K562 (cell line): ENCODE data around the gene FOXJ1. TPM values are rescaled to one million over a fixed set of nuclear protein-coding genes. Genes with fewer than 3 reads are reported as not detected.

ENCODE experiments used
- BRCA1 ChIP-seq, 2 experiments: fragments of 450-650 bp in 1 of 2; sonication (generic) in 1 of 2; formaldehyde crosslinking in 1 of 2; IDR thresholded peaks; 2 replicates each; pipeline versions ENCODE4 v1.5.0 to v1.6.1; 2017 to 2020; ENCODE audit warnings: mild to moderate bottlenecking in 1 of 2, missing genetic modification reagents in 1 of 2
- EGR1 ChIP-seq: fragments of 450-650 bp; conservative IDR thresholded peaks from 2 replicates; pipeline ENCODE4 v1.6.1; 2017; ENCODE audit warnings: mild to moderate bottlenecking
- ETV1 ChIP-seq: fragments of 450-650 bp; conservative IDR thresholded peaks from 2 replicates; pipeline ENCODE4 v1.6.1; 2016; ENCODE audit warnings: missing genetic modification characterization, control low read depth, low read depth, missing compliant biosample characterization
- HOMEZ ChIP-seq: fragments of 250-450 bp; sonication (Bioruptor Pico); IDR thresholded peaks from 2 replicates; pipeline ENCODE4 v1.4.0; 2020; ENCODE audit warnings: mild to moderate bottlenecking, moderate library complexity
- MTF1 ChIP-seq: fragments of 250-450 bp; sonication (Bioruptor Pico); IDR thresholded peaks from 2 replicates; pipeline ENCODE4 v1.9.0; 2021; ENCODE audit warnings: moderate library complexity, mild to moderate bottlenecking, inconsistent platforms, borderline replicate concordance
- NR2C2 ChIP-seq, 2 experiments: fragments of 200-800 bp in 1 of 2; sonication (Bioruptor generic) in 1 of 2; sonication (generic) in 1 of 2; formaldehyde crosslinking in 1 of 2; IDR thresholded peaks; 2 replicates each; pipeline versions ENCODE4 v1.6.1 to v1.8.0; 2016 to 2022; ENCODE audit warnings: mild to moderate bottlenecking in 1 of 2, missing compliant biosample characterization in 1 of 2, missing genetic modification characterization in 1 of 2, missing genetic modification reagents in 1 of 2
- SLC30A9 ChIP-seq: fragments of 250-450 bp; sonication (Bioruptor Pico); IDR thresholded peaks from 2 replicates; pipeline ENCODE4 v1.8.0; 2022; ENCODE audit warnings: mild to moderate bottlenecking, moderate library complexity
- TAF15 ChIP-seq: fragments of 200-400 bp; formaldehyde crosslinking; IDR thresholded peaks from 2 replicates; pipeline ENCODE4 v1.6.1; 2017; ENCODE audit warnings: mild to moderate bottlenecking, low read depth, low read length, moderate library complexity
- TEAD2 ChIP-seq: fragments of 450-650 bp; IDR thresholded peaks from 2 replicates; pipeline ENCODE4 v1.6.1; 2016; ENCODE audit warnings: missing genetic modification characterization, control low read depth, missing compliant biosample characterization
- TGIF2 ChIP-seq: sonication (generic); formaldehyde crosslinking; IDR thresholded peaks from 2 replicates; pipeline ENCODE4 v1.8.1; 2022; ENCODE audit warnings: mild to moderate bottlenecking, missing genetic modification reagents, moderate library complexity
- ZHX1 ChIP-seq: fragments of 150-350 bp; conservative IDR thresholded peaks from 2 replicates; pipeline ENCODE4 v1.6.1; 2014; ENCODE audit warnings: low read length
- ZNF146 ChIP-seq: IDR thresholded peaks from one replicate; pipeline ENCODE4 v1.6.1; 2018; ENCODE audit warnings: missing compliant biosample characterization; ENCODE audit not compliant: unreplicated experiment
- ZNF699 ChIP-seq: fragments of 250-450 bp; sonication (Bioruptor Pico); IDR thresholded peaks from 2 replicates; pipeline ENCODE4 v1.8.0; 2021; ENCODE audit warnings: mild to moderate bottlenecking, moderate library complexity; ENCODE audit not compliant: insufficient replicate concordance
- ZNF76 ChIP-seq: fragments of 250-450 bp; sonication (Bioruptor Pico); IDR thresholded peaks from 2 replicates; pipeline ENCODE4 v1.4.0; 2020; ENCODE audit warnings: mild to moderate bottlenecking, moderate library complexity, borderline replicate concordance
- polyA plus RNA-seq, 8 experiments: library from polyadenylated mRNA; depleted of rRNA in 4 of 8; stranded (reverse) in 5 of 8; unstranded in 3 of 8; fragments of >200 nt; fragmentation: Nextera tagmentation in 2 of 8; fragmentation: Illumina TruSeq in 1 of 8; extraction: Ambion mirVana in 2 of 8; extraction: Trizol in 1 of 8; gene quantifications; 2 replicates each; pipeline versions ENCODE4 v1.2.1 to v1.2.3, GENCODE V29; 2011 to 2014; ENCODE audit warnings: inconsistent platforms in 1 of 8, missing spikeins in 1 of 8
- total RNA-seq, 7 experiments: library from RNA; depleted of rRNA in 6 of 7; stranded (reverse); fragments of >200 nt in 6 of 7; fragmentation: Illumina TruSeq in 2 of 7; extraction: Trizol in 2 of 7; gene quantifications; 2 replicates each; pipeline versions ENCODE4 v1.2.1 to v1.2.3, GENCODE V29; 2011 to 2021; ENCODE audit warnings: low replicate concordance in 1 of 7
- TF ChIP-seq, protein P1 (sequence below): fragments of 250-450 bp; sonication (Bioruptor Pico); IDR thresholded peaks from 2 replicates; pipeline ENCODE4 v1.6.1; 2021; ENCODE audit warnings: mild to moderate bottlenecking
- TF ChIP-seq, protein P2 (sequence below): fragments of 250-450 bp; sonication (Bioruptor Pico); IDR thresholded peaks from 2 replicates; pipeline ENCODE4 v1.5.0; 2021; ENCODE audit warnings: mild to moderate bottlenecking, moderate library complexity

FOXJ1 gene
- total and polyA plus RNA-seq, 9 of the 15 experiments (the other 6 are each of a cell fraction or from before 2014, with no cell fraction given), result 0.07 TPM; not detected in 8

DNA sequence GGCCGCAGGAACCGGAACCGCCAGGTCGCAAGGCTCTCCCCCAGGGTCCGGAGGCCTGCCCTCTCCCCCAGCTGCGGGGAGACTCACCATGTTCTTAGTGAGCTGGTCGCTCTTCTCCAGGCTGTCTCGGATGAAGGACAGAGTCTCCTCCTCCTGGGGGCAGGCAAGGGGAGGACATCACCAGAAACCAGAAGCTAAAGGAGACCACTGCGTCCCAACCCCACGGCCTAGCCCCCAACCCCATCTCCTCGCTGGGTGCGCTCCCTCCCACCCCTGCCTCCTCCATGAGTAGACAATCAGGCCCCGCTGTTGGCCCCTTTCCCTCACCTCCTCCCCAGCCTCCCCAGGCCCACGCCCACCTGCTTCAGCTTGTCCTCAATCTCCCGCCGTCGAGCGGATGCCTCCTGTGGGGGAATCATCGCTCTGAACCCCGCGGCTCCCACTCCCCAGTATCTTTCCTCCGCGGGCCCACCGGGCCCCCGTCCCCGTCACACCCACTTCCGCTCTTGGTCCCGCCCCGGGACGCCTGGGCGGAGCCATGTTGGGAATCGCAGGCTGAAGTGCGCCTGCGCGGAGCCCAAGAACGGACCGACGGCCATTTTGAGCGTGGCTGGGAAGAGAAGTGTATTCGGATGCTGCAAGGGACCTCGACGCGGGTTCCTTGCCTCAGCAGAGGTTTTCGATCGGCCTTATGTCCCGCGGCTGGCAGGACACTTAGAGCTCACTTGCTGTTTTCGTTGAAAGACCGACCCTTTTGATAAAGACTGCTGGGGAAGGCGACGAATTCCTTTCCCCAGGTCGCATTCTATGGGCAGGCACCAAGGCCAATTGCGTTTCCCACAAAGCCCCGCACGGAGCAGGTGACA is 37.5 kb downstream of the FOXJ1 start, which contains the start of gene EXOC7 (continued):
- TF ChIP-seq ZNF146, result no peak
- TF ChIP-seq SLC30A9, result no peak
- TF ChIP-seq NR2C2 (CRISPR knock-in tag; IDR thresholded peaks at IDR 0.05), result no peak
- TF ChIP-seq NR2C2 (tag; IDR thresholded peaks at IDR 0.05), result 0 out of 2 replicates have a peak, but pooled peaks have one; percentile 33
- no peak for TF ChIP-seq ZNF76 (CRISPR knock-in tag)
- peak; percentile 64; the same call in 1 of the 2 replicates for TF ChIP-seq EGR1
- TF ChIP-seq, protein P1, sequence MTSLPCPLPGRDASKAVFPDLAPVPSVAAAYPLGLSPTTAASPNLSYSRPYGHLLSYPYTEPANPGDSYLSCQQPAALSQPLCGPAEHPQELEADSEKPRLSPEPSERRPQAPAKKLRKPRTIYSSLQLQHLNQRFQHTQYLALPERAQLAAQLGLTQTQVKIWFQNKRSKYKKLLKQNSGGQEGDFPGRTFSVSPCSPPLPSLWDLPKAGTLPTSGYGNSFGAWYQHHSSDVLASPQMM (CRISPR knock-in tag), result no peak
- no peak for TF ChIP-seq BRCA1 (IDR thresholded peaks at IDR 0.05)
- no peak for TF ChIP-seq BRCA1 (CRISPR knock-in tag; IDR thresholded peaks at IDR 0.05)
- TF ChIP-seq, protein P2, sequence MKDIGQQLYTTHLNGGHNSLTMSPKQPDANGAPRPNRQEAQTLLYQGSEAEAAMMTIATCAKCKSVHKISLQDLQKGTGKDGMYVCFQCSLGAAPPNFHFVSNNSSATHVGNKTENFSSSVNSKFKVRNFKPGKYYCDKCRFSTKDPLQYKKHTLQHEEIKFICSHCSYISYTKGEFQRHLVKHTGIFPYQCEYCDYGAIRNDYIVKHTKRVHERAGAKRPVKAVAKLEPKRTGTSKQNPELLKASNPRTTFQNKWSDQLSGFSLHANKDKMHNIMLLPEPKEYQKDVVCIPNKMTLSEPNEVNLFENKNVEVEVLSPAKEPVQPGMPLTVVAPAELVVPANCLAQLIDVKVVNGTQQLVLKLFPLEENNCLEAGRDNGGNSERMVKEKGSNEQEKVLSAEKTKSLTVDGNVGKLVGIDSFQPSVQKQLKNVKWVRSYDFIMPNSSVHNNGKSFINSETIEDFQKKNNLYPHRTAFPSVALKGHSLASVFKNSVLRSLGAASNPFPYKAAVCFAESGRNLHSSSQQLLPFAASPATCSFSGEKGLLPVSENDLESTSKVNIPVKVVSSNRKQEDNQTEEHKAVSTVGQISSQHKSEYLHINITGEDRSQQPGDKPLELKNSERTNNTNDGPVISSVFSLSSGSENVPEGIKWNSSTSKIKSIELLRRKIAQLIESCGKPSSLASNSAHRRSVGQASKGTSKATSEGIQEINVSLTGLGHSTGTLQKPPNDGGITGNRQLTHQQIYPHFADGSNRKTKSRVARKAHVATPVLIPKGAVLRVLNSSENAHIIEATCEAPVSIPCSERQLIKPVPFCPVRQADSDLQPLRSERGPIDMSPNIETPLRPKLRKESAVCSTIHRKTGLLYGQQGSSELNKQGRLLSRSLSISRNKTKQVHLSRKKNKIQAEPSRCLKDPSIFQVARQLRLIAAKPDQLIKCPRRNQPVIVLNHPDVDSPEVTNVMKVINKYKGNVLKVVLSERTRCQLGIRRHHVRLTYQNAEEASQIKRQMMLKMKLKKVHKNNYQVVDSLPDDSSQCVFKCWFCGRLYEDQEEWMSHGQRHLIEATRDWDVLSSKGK (CRISPR knock-in tag), result no peak
- TF ChIP-seq HOMEZ, result 0 out of 2 replicates have a peak, but pooled peaks have one; percentile 5
- TF ChIP-seq TAF15, result no peak
- TF ChIP-seq TEAD2 (tag), result 0 out of 2 replicates have a peak, but pooled peaks have one; percentile 9
- TF ChIP-seq MTF1, result no peak
- TF ChIP-seq ZNF699 (CRISPR knock-in tag), result no peak
- TF ChIP-seq TGIF2 (CRISPR knock-in tag), result no peak
- TF ChIP-seq ETV1 (tag), result peak; percentile 84
- TF ChIP-seq ZHX1, result peak; percentile 62; the same call in 1 of the 2 replicates
